Bone marrow (tissue), 2 donors: Measurements from ENCODE around the gene OR2V1.
"Not testable (repeated sequence)": the region's sequence is repeated elsewhere in the genome, so short reads cannot be mapped to it uniquely, and the experiment has no call there.

ENCODE experiments used
- DNase-seq, 2 donors: peaks; one replicate each; lab custom pipeline; 2025; lab: John Stamatoyannopoulos, UW

The OR2V1 gene

GRCh38 chr5:181130832-181131496, at the start of gene OR2V1:
Gene OR2V1 (minus strand): TSS chr5:181131169. CDS start chr5:181125304, 5,865 bp downstream.
- DNase-seq = no peak

- not testable (repeated sequence) for DNase-seq
These were observed 46.6 kb upstream of the OR2V1 start for GRCh38 chr5:181177559-181177958.

- DNase-seq = no peak
These were observed 45.4 kb upstream of the OR2V1 start for GRCh38 chr5:181176254-181176952.

- DNase-seq = no peak
These were observed 42.7 kb upstream of the OR2V1 start for GRCh38 chr5:181173420-181174342.

GRCh38 chr5:181173027-181173419, 42.1 kb upstream of the OR2V1 start:
- no peak for DNase-seq

- no peak for DNase-seq
These were observed 40.8 kb upstream of the OR2V1 start for GRCh38 chr5:181171782-181172181.

- DNase-seq = no peak
These were observed 40.0 kb upstream of the OR2V1 start for GRCh38 chr5:181170996-181171395.

GRCh38 chr5:181170237-181170825, 39.4 kb upstream of the OR2V1 start:
- DNase-seq = no peak

GRCh38 chr5:181169459-181170236, 38.7 kb upstream of the OR2V1 start:
- peak in 1 of 2 donors; percentile 56 for DNase-seq

GRCh38 chr5:181168595-181169118, 37.7 kb upstream of the OR2V1 start:
- DNase-seq = no peak

GRCh38 chr5:181167814-181168488, 37.0 kb upstream of the OR2V1 start:
- no peak for DNase-seq

- no peak for DNase-seq
These were observed 36.1 kb upstream of the OR2V1 start for GRCh38 chr5:181166812-181167733.

GRCh38 chr5:181164076-181164952, 33.3 kb upstream of the OR2V1 start:
- no peak for DNase-seq

- DNase-seq = peak in 1 of 2 donors; percentile 53
These were observed 32.6 kb upstream of the OR2V1 start for GRCh38 chr5:181163487-181164075.

- no peak for DNase-seq
These were observed 30.7 kb upstream of the OR2V1 start for GRCh38 chr5:181161534-181162175.

GRCh38 chr5:181160755-181161533, 30.0 kb upstream of the OR2V1 start:
- DNase-seq = peak in 1 of 2 donors; percentile 12
